ENCODE results near the gene SLBP.

SLBP gene

GRCh38 chr4:1644891-1645657, 67.0 kb downstream of the SLBP start:
- peak; percentile 56 to 94 (median 84) for DNase-seq

GRCh38 chr4:1643971-1644735, 68.0 kb downstream of the SLBP start:
- peak in 1 of 42 donors; percentile 25 for DNase-seq
- intact Hi-C loops (cut with DNase I), result no loop called here

More at GRCh38 chr4:1644891-1645657, 67.0 kb downstream of the SLBP start:
- intact Hi-C loops (cut with DNase I), result no loop called here
